Measurements from ENCODE around the gene GLI3.

GRCh38 chr7:42006801-42007513 lies 230.1 kb downstream of the GLI3 start:
- TF ChIP-seq CTCF (IDR thresholded peaks at IDR 0.05): no peak
- no peak for TF ChIP-seq POLR2A (IDR thresholded peaks at IDR 0.05)
